GM19035 (cell line): ENCODE data around the gene ASPHD1.
"Not testable (repeated sequence)": the region's sequence is repeated elsewhere in the genome, so short reads cannot be mapped to it uniquely, and the experiment has no call there.

Source experiments
- ATAC-seq: cut with Tn5 transposase; IDR thresholded peaks from one replicate; pipeline ENCODE4 v1.9.1; 2021; ENCODE audit not compliant: unreplicated experiment

Gene ASPHD1

GRCh38 chr16:29906520-29907244 lies 6.4 kb downstream of the ASPHD1 start:
- no peak for ATAC-seq

- ATAC-seq: no peak
These were observed 7.7 kb downstream of the ASPHD1 start for GRCh38 chr16:29907973-29908372.

GRCh38 chr16:29908719-29909220 lies 8.5 kb downstream of the ASPHD1 start:
- ATAC-seq: no peak

GRCh38 chr16:29909391-29909790 lies 9.1 kb downstream of the ASPHD1 start:
- ATAC-seq: no peak

GRCh38 chr16:29909851-29910250 lies 9.6 kb downstream of the ASPHD1 start:
- ATAC-seq: not testable (repeated sequence)

- ATAC-seq: no peak
These were observed 10.8 kb downstream of the ASPHD1 start for GRCh38 chr16:29910819-29911675.

- no peak for ATAC-seq
These were observed 11.4 kb downstream of the ASPHD1 start for GRCh38 chr16:29911676-29912010.

- ATAC-seq: no peak
These were observed 11.8 kb downstream of the ASPHD1 start for GRCh38 chr16:29912087-29912486.

- ATAC-seq: no peak
These were observed 13.2 kb downstream of the ASPHD1 start for GRCh38 chr16:29913514-29913913.

- ATAC-seq: no peak
These were observed 15.4 kb downstream of the ASPHD1 start for GRCh38 chr16:29915590-29916247.

GRCh38 chr16:29916979-29917378 lies 16.7 kb downstream of the ASPHD1 start:
- ATAC-seq: no peak

- no peak for ATAC-seq
These were observed 20.2 kb downstream of the ASPHD1 start for GRCh38 chr16:29920288-29921033.

GRCh38 chr16:29921034-29921385 lies 20.7 kb downstream of the ASPHD1 start:
- ATAC-seq: no peak

GRCh38 chr16:29922326-29922725 lies 22.0 kb downstream of the ASPHD1 start:
- no peak for ATAC-seq

GRCh38 chr16:29922986-29923501 lies 22.8 kb downstream of the ASPHD1 start:
- no peak for ATAC-seq

GRCh38 chr16:29925105-29925756 lies 24.9 kb downstream of the ASPHD1 start:
- no peak for ATAC-seq

- ATAC-seq: peak; percentile 94
These were observed 25.8 kb downstream of the ASPHD1 start, which contains the start of gene KCTD13 for GRCh38 chr16:29925781-29926710. KCTD13 (minus strand) TSS chr16:29926226; CDS start chr16:29926033, 193 bp downstream.

GRCh38 chr16:29926711-29927052 lies 26.4 kb downstream of the ASPHD1 start:
- no peak for ATAC-seq
